ENCODE measurements around the gene MAP3K20. TPM values are rescaled to one million over a fixed set of nuclear protein-coding genes. Genes with fewer than 3 reads are reported as not detected.
"Not testable (repeated sequence)": the region's sequence is repeated elsewhere in the genome, so short reads cannot be mapped to it uniquely, and the experiment has no call there.

MAP3K20 gene
- total and polyA plus RNA-seq, 8 donors: 49.6 to 71.8 (median 64.6) TPM

GRCh38 chr2:173278794-173279526 is 203.3 kb downstream of the MAP3K20 start:
- DNase-seq (no peak), ATAC-seq (no peak)
- Histone ChIP-seq H3K4me1 (no peaks in the 10 kb centered on the region), H3K36me3 (no peaks in the 10 kb centered on the region), H3K9me3 (peaks cover 0 to 8% of the 10 kb centered on the region in 2 donors), H3K4me3 (no peak overlapping the region), H3K27me3 (no peaks in the 10 kb centered on the region), H3K27ac (no peak overlapping the region)
- intact Hi-C loops (cut with DNase I): no loop called here
- TF ChIP-seq, protein P1, sequence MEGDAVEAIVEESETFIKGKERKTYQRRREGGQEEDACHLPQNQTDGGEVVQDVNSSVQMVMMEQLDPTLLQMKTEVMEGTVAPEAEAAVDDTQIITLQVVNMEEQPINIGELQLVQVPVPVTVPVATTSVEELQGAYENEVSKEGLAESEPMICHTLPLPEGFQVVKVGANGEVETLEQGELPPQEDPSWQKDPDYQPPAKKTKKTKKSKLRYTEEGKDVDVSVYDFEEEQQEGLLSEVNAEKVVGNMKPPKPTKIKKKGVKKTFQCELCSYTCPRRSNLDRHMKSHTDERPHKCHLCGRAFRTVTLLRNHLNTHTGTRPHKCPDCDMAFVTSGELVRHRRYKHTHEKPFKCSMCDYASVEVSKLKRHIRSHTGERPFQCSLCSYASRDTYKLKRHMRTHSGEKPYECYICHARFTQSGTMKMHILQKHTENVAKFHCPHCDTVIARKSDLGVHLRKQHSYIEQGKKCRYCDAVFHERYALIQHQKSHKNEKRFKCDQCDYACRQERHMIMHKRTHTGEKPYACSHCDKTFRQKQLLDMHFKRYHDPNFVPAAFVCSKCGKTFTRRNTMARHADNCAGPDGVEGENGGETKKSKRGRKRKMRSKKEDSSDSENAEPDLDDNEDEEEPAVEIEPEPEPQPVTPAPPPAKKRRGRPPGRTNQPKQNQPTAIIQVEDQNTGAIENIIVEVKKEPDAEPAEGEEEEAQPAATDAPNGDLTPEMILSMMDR (IDR thresholded peaks at IDR 0.05): no peak

- no peaks in the 10 kb centered on the region for H3K36me3 ChIP-seq
- TF ChIP-seq, protein P1 (IDR thresholded peaks at IDR 0.05): no peak
- H3K27ac ChIP-seq: no peak overlapping the region
- no peaks in the 10 kb centered on the region for H3K27me3 ChIP-seq
- no peak for DNase-seq
- ATAC-seq: no peak
- no peaks in the 10 kb centered on the region for H3K4me1 ChIP-seq
- intact Hi-C loops (cut with DNase I): no loop called here
- H3K4me3 ChIP-seq: no peak overlapping the region
- H3K9me3 ChIP-seq: peaks cover 0 to 3% of the 10 kb centered on the region in 2 donors
Measured at GRCh38 chr2:173279527-173279868, 203.9 kb downstream of the MAP3K20 start.

- Histone ChIP-seq H3K4me1 (no peaks in the 10 kb centered on the region), H3K27ac (no peak overlapping the region), H3K4me3 (no peak overlapping the region), H3K9me3 (no peaks in the 10 kb centered on the region), H3K27me3 (no peaks in the 10 kb centered on the region), H3K36me3 (no peaks in the 10 kb centered on the region)
- TF ChIP-seq, protein P1 (IDR thresholded peaks at IDR 0.05): no peak
- intact Hi-C loops (cut with DNase I): no loop called here
- DNase-seq (no peak), ATAC-seq (no peak)
Measured at GRCh38 chr2:173280853-173281252, 205.2 kb downstream of the MAP3K20 start.

- intact Hi-C loops (cut with DNase I); H3K36me3 ChIP-seq; H3K4me1 ChIP-seq; H3K4me3 ChIP-seq; H3K9me3 ChIP-seq; H3K27me3 ChIP-seq; DNase-seq; H3K27ac ChIP-seq; ATAC-seq: not testable (repeated sequence)
Measured at GRCh38 chr2:173281898-173282297, 206.3 kb downstream of the MAP3K20 start.

DNA sequence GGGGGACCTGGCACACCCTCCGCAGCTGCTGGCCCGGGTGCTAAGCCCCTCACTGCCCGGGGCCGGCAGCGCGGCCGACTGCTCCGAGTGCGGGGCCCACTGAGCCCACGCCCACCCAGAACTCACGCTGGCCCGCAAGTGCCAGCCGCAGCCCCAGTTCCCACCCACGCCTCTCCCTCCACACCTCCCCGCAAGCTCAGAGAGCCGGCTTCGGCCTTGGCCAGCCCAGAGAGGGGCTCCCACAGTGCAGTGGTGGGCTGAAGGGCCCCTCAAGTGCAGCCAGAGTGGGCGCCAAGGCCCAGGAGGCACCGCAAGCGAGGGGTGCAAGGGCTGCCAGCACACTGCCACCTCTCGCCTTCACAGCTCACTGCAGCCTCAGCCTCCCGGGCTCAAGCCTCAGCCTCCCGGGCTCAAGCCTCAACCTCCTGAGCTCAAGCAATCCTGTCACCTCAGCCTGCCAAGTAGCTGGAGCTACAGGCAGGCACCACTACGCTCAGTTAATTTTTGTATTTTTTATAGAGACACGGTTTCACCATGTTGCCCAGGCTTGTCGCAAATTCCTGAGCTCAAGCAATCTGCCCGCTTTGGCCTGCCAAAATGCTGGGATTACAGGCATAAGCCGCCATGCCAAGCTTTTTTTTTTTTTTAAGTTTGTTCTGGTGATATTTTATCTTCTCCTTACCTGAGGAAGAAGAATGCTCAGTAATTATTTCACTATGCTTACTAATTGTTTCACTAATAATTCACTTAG is 207.3 kb downstream of the MAP3K20 start:
- ATAC-seq (no peak), DNase-seq (peak in 1 of 4 donors; percentile 69)
- H3K4me1 ChIP-seq: no peaks in the 10 kb centered on the region
- no peak overlapping the region for H3K27ac ChIP-seq
- no peaks in the 10 kb centered on the region for H3K27me3 ChIP-seq
- intact Hi-C loops (cut with DNase I): no loop called here
- H3K4me3 ChIP-seq: no peak overlapping the region
- TF ChIP-seq, protein P1 (IDR thresholded peaks at IDR 0.05): no peak
- H3K9me3 ChIP-seq: no peaks in the 10 kb centered on the region
- no peaks in the 10 kb centered on the region for H3K36me3 ChIP-seq
